Activated CD8-positive, alpha-beta memory T cell treated with anti-CD3 and anti-CD28 coated beads for 48 hours (primary cell): ENCODE measurements around the gene FGG.
"Not testable (repeated sequence)": the region's sequence is repeated elsewhere in the genome, so short reads cannot be mapped to it uniquely, and the experiment has no call there.

Experiments used
- DNase-seq, 3 experiments: peaks; one replicate each; pipeline ENCODE4 v3.0.0-alpha.2; 2020; ENCODE audit warnings: low read depth in 2 of 3, low spot score in 2 of 3

Gene FGG

DNA sequence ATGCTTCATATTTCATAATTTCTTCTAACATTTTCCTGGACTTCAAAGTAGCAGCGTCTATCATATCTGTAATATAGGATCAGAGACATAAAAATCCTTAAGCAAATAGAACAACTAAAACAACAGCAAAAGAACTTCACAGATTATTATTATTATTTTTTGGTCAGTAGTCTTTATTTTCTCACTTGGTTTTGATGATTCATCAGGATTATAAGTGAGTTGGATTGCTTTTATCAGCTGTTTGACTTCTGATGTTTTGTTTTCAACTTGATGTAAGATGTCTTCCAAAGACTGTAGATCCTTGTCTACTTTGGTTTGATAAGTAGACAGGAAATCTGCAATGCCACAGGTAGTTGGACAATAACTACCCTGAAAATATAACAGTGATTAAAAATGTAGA lies 623 bp downstream of the FGG start:
- no peak for DNase-seq

DNA sequence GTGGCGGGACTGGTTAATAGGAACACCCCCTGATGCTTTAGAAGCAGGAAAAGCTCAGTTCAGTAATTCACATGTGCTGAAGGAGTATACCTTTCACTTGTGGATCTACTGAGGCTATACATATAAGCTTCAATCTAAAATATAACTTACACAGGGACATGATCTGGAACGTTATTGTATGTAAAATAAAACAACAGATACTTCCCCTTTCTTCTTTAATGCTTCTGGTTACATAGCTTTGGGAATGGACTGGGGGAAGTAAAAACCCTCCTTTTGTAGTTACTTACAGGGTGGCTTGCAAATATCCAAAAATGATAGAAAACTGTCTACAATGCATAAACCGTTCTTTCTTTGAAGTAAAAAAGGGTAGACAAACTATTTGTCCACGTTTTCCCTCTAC lies 1.9 kb downstream of the FGG start:
- no peak for DNase-seq

DNA sequence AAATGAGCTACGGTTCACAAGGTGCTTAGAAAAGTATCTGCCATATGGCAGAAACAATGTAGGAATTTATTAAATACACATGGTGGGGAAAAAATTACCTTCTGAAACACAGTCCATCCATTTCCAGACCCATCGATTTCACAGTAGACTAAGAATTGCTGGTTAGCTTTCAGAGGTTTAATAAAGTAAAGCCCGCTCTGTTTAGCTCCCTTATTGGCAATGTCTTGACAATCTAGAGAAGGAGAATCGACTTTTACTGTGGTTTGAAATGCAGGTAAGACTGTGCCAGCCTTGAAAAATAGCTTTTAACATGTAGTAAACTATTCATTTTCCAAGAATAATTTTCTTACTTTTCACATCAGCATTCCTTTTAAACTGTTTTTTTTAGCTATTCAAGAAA lies 2.9 kb downstream of the FGG start:
- no peak for DNase-seq

DNA sequence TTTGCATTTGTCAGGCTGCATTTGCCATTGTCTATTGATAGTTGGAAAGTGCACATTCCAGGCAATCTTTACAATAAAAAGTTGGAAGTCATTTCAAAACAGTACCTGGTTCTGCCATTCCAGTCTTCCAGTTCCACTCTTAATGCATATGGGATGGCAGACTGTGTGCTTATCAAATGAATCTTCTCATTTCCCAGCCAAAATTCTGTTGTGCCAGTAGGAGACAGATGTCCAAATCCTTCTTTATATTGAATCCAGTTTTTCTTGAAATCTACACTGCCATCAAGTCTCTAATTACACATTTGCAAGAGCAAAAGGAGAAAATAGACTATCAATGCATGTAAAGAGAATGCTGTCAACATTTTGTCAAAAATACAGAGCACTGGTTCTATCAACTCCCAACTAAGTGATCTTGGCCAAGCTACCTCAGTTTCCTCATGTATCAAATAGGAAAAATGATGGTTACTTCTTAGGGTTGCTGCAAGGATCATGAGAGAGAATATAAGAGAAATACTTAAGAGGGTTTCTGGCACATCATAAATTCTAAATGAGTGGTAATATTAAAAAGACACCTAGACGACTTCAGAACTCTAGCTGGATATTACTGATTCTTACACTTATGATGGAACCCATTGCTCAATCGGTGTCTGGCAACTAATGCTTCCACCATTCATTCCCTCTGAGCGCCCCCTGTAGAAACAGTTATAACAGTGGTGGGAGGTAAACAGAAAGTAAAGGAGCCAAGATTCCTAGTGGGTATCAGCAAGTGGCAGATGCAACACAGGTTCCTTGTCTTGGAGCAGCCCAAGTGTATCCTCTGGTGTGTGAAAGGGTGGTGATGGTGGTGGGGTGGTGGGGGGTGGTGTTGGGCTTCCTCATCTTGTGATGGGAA lies 3.8 kb downstream of the FGG start:
- DNase-seq, result no peak

DNA sequence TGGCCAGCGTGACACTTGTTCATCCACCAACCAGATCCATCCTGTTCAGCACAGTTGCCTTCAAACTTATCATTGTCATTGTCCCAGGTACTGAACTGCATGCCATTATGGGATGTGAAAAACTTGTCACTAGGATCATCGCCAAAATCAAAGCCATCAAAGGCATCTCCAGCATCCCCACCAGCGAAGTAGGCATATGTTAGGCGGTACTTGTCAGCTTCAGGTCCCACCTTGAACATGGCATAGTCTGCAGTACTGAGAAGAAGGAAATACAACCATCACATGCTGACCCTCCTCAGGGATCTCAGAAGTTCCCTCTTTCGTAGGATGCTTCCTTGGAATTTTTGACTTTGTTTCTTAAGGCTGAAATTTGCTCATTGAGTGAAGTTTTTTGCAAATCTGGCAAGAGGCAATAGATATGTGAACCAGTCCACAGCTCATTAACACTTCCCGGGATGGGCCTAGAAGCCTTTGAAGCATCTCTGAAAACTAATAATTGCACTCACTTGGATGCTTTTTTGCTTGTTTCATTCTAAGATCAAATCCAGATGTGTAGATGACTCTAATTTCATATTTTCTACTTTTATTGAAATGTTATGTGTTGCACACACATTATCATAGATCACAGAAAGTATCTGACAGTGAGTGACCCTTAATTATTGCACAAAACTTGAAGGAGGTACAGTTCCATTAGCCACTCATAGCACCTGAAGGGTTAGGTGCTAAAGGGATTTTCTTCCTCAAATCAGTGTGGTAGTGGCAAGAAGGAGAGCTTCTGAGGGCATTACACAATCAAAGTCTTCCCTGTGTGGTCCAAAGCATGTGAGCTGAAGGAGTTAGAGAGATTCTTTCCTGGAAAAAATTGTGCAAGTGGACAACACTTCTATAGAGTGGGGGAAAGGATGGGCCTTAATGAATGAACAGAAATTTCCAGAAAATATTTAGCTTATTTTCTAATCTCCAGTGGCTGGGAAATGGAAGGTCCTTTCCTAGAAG lies 5.4 kb downstream of the FGG start:
- DNase-seq, result no peak

DNA sequence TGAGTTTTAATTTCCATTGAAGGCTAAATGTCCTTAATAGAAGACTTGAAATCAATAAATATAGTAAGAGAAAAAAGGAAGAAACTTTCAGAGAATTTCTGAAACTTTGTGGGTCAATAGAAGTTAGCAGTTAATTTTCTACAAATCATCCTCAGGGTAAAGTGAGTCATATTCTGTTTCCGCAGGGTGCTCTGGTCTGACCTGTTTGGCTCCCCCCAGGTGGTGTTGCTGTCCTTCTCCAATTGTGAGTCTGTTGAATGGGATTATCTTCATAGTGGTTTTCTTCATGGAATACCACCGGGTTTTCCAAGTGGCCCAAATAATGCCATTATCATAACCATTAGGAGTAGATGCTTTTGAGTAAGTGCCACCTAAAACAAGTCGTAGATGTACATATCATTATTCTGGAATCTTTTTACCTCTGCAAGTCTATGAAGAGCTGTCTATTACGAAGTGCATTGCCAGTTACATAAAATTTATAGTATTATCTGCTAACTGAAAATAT lies 7.7 kb downstream of the FGG start:
- DNase-seq, result no peak

DNA sequence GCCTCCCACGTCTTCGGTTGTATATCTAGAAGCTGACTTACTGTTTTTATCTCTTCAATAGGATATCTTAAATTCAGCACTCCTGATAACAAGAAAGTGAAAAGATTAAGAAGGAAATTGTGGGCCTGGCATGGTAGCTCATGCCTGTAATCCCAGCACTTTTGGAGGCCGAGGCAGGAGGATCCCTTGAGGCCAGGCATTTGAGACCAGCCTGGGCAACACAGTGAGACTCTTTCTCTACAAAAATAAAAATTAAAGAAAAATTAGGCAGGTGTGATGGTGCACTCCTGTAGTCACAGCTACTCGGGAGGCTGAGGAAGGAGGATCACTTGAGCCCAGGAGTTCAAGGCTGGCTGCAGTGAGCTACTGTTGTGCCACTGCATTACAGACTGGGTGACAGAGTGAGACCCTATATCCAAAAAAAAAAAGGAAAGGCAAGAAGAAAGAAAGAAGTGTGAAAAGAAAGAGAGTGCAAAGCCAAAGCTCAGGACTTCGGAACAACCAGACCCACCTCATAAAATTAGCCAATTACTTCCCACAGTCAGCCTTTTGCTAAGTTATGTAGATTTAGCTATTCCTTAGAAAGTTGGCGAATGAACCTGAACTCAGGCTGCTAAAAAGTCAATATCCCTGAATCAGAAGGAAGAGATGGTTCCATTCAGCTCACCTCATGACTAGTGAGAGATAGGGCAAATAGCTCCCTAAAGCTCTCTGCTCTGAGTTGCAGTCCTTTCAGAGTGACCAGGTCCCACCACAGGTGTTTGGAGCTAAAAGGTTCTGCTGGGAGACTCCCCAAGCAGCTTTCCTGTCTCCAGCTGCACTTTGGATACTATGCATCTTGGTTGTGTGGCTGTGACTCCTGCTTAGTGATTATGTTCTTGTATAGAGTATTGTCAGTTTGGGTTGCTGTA lies 9.2 kb downstream of the FGG start:
- no peak for DNase-seq

DNA sequence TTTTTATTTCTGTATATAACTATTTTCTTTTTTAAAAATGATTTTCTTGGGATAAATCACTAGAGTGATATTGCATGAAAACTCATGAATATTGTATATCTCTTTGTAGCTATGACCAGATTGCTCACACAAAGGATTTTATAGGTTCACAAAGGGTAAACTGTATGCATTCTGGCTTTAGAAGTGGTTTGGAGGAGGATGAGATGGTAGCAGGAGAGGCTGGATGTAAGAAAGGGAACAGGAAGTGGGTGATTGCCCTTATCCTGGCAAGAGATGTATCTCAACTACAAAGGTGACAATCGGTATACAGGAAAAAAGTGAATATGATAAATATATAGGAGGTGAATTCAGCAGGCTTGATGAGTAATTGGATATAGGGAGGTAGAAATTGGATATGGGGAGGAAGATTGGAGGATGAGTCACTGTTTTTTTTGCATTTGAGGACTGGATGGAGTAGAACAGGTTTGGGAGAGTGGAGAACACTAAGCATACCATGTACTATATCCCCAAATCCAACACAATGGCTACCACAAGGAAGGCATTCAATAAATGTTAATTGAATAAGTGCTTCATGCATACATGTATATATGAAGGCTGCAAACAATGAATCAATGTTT lies 9.9 kb downstream of the FGG start:
- DNase-seq, result no peak

DNA sequence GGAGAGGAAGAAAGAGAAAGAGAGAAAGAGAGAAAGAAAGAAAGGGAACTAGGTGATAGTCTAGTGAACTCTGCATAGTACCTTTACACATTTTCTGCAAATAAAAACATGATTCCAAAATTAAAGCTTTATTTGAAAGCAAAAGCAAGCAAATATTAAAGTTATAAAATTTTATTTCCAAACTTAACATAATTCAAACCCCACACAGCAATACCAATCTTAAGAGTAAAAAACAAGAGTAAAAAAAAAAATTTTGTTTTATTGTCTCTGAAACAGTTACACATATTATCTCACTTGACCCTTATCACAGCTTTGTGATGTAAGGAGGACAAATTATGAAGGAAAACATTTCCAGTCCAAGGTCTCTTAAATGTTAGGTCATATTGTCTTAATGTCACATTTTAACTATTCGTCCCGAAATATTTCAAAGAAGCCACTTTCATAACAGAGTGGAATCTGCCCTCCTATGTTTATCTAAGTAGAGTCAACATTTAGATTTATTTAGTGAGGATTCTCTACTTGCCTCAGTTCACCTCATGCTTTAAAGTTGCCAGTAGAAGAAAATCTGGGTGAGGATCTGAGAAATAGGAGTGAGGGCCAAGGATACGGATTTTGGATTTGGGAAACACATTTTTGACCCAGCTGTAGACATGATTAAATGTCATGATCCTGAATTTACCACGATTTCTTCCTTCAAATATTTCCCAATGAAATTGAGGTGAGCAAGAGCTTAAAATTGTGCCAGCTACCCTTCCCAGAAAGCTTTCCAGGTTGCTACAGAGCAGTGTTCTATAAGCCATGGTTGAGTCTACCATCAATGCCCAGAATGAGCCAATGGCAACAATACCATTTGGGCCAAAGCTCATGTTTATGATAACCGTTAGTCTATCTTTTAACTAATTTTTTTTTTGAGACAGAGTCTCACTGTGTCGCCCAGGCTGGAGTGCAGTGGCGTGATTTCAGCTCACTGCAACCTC lies 14.4 kb downstream of the FGG start:
- no peak for DNase-seq

DNA sequence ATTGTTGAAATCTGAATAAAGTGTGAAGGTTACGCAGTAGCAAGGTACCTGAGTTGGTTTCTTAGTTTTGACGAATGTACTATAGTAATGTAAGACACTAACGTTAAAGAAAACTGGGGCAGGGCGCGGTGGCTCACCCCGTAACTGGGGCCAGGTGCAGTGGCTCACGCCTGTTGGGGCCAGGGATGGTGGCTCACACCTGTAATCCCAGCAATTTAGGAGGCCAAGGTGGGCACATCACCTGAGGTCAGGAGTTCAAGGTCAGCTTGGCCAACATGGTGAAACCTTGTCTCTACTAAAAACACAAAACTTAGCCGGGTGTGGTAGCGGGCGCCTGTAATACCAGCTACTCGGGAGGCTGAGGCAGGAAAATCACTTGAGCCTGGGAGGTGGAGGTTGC lies 15.2 kb downstream of the FGG start:
- not testable (repeated sequence) for DNase-seq

DNA sequence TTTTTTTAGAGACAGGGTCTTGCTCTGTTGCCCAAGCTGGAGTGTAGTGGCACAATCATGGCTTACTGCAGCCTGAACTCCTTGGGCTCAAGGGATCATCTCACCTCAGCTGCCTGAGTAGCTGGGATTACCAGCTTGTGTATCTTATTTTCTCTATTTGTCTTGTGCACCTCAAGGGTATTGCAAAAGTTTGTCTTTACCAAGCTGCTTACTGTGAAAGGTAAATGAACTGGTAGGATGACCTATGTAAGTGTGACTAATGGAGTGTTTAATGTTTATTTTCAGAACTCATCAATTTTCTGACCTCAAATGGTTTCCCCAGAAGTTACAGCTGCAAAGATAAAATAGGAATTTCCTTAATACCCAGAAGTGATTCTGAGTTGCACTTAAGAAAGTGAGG lies 16.6 kb downstream of the FGG start:
- DNase-seq, result no peak

DNA sequence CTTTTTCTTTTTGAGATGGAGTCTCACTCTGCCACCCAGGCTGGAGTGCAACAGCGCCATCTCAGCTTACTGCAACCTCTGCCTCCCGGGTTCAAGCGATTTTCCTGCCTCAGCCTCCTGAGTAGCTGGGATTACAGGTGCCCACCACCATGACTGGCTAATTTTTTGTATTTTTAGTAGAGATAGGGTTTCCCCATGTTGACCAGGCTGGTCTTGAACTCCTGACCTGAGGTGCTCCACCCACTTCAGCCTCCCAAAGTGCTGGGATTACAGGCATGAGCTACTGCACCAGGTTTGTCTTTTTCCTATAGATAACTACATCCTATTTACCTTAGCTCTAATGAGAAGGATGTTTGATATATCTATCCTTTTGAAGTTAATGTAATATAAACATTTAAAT lies 18.1 kb downstream of the FGG start:
- DNase-seq, result not testable (repeated sequence)

DNA sequence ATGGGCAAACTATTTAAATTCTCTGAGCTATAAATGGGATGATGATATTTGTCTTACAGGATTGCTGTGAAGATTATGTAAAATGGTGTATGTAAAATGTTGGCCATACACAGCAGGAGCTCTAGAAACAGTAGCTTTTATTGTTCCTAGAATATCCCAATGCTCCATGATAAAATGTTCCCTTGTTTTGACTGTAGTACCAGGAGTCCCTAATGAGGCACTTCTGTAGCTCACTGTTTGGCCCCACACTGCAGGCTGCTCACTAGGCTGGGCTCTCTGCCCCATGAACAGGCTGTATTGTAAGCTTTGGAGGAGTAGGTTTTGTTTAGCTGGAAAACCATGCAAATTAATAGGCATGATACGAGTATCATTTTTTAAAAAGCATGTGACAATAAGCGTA lies 18.6 kb downstream of the FGG start:
- no peak for DNase-seq

DNA sequence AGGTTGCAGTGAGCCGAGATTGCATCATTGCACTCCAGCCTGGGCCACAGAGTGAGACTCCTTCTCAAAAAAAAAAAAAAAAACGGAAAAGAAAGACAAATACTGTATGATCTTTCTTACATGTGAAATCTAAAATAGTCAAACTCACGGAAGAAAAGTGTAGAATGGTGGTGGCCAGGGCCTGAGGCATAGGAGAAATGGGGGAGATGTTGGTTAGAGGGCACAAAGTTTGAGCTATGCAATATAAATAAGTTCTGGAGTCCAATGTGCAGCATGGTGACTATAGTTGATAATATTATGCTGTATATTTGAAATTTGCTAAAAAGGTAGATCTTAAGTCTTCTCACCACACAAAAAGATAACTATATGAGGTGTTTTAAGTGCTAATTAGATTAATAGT lies 20.6 kb downstream of the FGG start:
- no peak for DNase-seq

DNA sequence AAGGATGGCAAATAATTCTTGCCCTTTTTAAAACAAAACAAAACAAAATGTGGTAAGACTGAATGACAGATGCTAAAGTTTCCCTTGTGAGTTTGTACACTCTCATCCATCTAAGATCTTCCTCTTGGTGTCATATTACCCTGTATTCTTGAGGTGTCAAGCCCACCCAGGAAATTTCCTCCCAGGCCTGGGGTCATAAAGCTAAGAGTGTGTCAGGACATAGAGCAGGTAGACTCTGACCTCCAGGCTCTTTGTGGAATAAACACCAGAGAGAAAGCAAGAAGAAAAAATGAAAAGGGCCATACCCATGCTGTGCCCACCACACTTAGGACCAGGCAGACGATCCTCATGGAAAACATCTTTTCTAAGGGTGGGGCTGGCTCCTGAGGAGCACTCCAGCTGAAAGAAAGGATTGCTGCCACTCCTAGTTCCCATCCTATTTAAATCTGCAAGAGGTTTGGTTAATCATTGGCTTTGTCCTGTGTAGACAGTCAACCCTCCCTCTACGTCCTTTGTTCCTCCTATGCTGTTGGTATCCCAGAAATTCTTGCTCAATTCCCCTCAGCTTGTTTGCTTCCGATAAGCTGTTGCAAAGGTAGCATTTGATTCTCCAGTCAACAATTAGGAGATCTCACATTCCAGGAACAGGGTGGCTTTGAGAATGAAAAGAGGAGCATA lies 22.0 kb downstream of the FGG start, which contains the start of gene FGA:
Gene FGA (minus strand): TSS at position 414 of the 678 bp plus-strand sequence. CDS start 55 bp downstream, at position 359.
- no peak for DNase-seq

DNA sequence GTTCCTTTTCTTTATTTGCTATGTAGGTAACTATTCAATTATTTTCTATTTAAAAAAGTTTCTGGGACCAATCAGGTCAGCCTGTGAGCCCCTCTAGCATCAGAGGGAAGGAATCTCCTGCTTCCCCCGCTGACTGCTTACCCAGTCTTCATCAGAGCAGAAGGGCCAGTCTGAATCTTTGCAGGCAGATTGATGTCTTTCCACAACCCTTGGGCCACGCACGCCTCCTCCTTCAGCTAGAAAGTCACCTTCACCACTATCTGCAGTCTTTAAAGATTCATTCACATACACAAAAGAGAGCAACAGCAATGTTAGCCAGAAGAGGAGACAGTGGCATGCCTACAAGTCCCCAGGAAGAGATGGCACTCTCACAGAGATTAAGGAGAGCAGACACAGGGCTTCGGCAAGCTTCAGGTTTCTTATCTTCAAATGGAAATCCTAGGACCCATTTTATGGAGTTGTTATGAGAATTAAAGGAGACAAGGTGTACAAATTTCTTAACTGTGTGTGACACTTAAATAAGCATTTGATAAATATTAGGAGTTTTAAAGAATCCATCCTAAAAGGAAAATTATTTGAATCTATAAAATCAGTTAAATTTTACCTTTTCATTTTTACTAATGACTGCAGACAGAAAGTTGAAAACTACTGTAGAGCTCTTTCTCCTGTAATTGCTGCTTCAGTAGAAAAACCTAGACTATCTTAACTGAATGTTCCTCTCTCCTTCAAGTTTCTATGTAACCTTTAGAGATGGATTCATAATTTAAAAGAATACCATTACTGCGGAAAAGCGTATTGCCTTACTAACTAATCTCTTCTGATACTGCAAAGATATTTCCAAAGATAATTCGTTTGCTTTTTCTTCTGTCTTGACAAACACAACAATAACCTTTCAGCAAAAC lies 22.9 kb downstream of the FGG start:
- no peak for DNase-seq

DNA sequence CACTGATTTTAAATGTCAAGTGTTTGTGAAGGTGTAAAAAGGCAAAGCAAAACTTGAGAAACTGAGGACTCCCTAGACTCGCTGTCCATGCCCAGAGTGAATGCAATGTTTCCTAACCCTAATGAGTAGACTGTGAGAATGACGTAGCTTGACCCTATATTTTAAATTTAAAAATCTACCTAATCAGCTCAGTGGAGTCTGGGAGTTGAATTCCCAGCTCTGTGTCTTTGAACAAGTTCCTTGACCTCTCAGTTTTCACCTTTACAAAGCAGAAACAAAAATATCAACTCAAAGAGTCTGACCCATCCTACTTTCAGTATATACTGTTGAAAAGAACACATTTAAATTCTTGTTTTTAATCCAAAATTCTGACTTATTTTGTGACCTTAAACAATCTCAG lies 24.3 kb downstream of the FGG start:
- no peak for DNase-seq
